CD4-positive, CD25-positive, alpha-beta regulatory T cell (primary cell): ENCODE results near the gene NOL11. TPM values are rescaled to one million over a fixed set of nuclear protein-coding genes. Genes with fewer than 3 reads are reported as not detected.
"Not testable (repeated sequence)": the region's sequence is repeated elsewhere in the genome, so short reads cannot be mapped to it uniquely, and the experiment has no call there.

Experiments
- ATAC-seq, 2 donors: fragments of 150-1000 bp; cut with Tn5 transposase; one replicate each; pipeline ENCODE4 v1.10.0; 2021; ENCODE audit warnings: low read depth in 2 of 2, moderate number of reproducible peaks in 2 of 2, moderate library complexity in 1 of 2
- DNase-seq, 3 donors: peaks; one replicate each; pipeline versions ENCODE4 v3.0.0 to v3.0.0-alpha.2; 2012 to 2022; ENCODE audit warnings: mixed read lengths in 1 of 3
- H3K27ac ChIP-seq: one replicate; pipeline ENCODE4 v1.7.0; 2013; ENCODE audit warnings: mild to moderate bottlenecking, low read length; ENCODE audit not compliant: insufficient read depth, poor library complexity, severe bottlenecking
- H3K27me3 ChIP-seq: one replicate; pipeline ENCODE4 v1.7.0; 2013; ENCODE audit warnings: low read length; ENCODE audit not compliant: control insufficient read depth, insufficient read depth
- H3K36me3 ChIP-seq: one replicate; pipeline ENCODE4 v1.7.0; 2013; ENCODE audit warnings: mild to moderate bottlenecking, low read length, moderate library complexity; ENCODE audit not compliant: control insufficient read depth, insufficient read depth
- H3K4me1 ChIP-seq: 2 replicates; pipeline ENCODE4 v1.7.0; 2013; ENCODE audit warnings: mild to moderate bottlenecking, low read length; ENCODE audit not compliant: insufficient read depth, control insufficient read depth, poor library complexity, severe bottlenecking
- H3K4me3 ChIP-seq: one replicate; pipeline ENCODE4 v1.7.0; 2013; ENCODE audit warnings: low read depth, mild to moderate bottlenecking, low read length, moderate library complexity
- H3K9me3 ChIP-seq, 2 experiments: 1 replicate in 1 of 2; 2 replicates in 1 of 2; pipeline ENCODE4 v1.7.0; 2013; ENCODE audit warnings: low read length in 2 of 2, mild to moderate bottlenecking in 1 of 2, moderate library complexity in 1 of 2; ENCODE audit not compliant: control insufficient read depth in 2 of 2
- H3K27ac Mint-ChIP-seq, 3 donors: one replicate each; pipeline ENCODE4 v1.8.0; 2020 to 2022; ENCODE audit warnings: mild to moderate bottlenecking in 3 of 3, mixed read lengths in 3 of 3, moderate library complexity in 2 of 3
- H3K27me3 Mint-ChIP-seq: one replicate; pipeline ENCODE4 v1.8.0; 2022; ENCODE audit warnings: mild to moderate bottlenecking, mixed read lengths
- H3K36me3 Mint-ChIP-seq: one replicate; pipeline ENCODE4 v1.8.0; 2020; ENCODE audit warnings: mixed read lengths
- H3K4me1 Mint-ChIP-seq, 4 donors: one replicate each; pipeline ENCODE4 v1.8.0; 2020 to 2022; ENCODE audit warnings: mixed read lengths in 4 of 4, mild to moderate bottlenecking in 1 of 4
- H3K4me3 Mint-ChIP-seq, 4 donors: one replicate each; pipeline ENCODE4 v1.8.0; 2020 to 2022; ENCODE audit warnings: mild to moderate bottlenecking in 4 of 4, mixed read lengths in 4 of 4, moderate library complexity in 3 of 4
- H3K9me3 Mint-ChIP-seq, 7 donors: one replicate each; pipeline ENCODE4 v1.8.0; 2020 to 2022; ENCODE audit warnings: mixed read lengths in 7 of 7, mild to moderate bottlenecking in 3 of 7, moderate library complexity in 2 of 7
- polyA plus RNA-seq, 4 donors: library from polyadenylated mRNA; unstranded; fragments of 300-500 nt; fragmentation: Illumina TruSeq; gene quantifications; one replicate each; pipeline ENCODE4 v1.2.3, GENCODE V29; 2021
- total RNA-seq: library from RNA; stranded (reverse); gene quantifications from one replicate; pipeline ENCODE4 v1.2.3, GENCODE V29; 2022

Gene NOL11
- total and polyA plus RNA-seq, 5 donors from 2014 or later, result 18.6 to 62.0 (median 24.5) TPM

DNA sequence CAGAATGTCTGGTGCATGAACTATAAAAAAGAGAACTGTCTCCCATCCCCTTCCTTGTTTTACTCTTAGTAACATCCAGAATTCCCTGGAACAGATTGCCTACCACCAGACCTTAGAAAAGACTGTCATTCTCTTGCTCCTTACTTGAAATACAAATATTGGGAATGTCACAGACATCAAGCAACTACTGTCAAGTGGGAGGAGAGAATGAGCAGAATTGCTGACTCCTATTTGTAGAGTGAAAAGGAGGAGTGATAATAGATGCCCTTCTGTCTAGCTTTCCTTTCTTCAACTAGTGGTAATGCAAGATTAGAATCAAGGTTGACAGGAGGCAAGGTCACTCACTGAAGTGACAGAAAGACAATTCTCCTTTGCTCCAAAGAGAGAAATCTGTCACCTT lies 23.9 kb upstream of the NOL11 start:
- peaks cover 0 to 4% (median under 1%) of the 10 kb centered on the region in 4 donors for H3K4me1 Mint-ChIP-seq
- H3K36me3 ChIP-seq, result peaks cover 10% of the 10 kb centered on the region
- peaks cover 25% of the 10 kb centered on the region for H3K36me3 Mint-ChIP-seq
- H3K27me3 Mint-ChIP-seq, result no peaks in the 10 kb centered on the region
- H3K4me1 ChIP-seq, result no peaks in the 10 kb centered on the region
- ATAC-seq, result no peak
- no peaks in the 10 kb centered on the region for H3K9me3 ChIP-seq
- DNase-seq, result no peak
- no peak overlapping the region for H3K4me3 ChIP-seq
- H3K27me3 ChIP-seq, result no peaks in the 10 kb centered on the region
- H3K4me3 Mint-ChIP-seq, result no peak overlapping the region
- H3K27ac ChIP-seq, result no peak overlapping the region
- no peaks in the 10 kb centered on the region for H3K9me3 Mint-ChIP-seq
- H3K27ac Mint-ChIP-seq, result no peak overlapping the region

DNA sequence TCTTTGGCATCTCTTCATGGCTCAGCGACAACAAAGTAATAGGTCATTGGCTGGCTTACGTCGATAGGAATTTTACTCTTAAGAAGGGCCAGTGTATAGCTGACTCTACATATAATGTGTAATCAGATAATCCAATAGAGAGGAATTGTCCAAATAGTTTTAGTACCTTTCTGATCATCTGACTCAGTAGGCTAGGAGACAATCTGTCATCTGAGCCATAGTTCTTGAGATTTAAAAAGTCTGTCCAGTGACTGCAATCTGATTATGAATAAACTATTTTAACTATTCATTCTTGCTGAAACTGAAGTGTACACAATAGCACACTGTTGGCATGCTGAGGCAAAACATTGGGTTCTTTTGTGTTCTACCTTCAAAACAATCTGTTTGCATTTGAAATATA lies 21.4 kb upstream of the NOL11 start:
- H3K9me3 ChIP-seq, result no peaks in the 10 kb centered on the region
- H3K4me3 ChIP-seq, result no peak overlapping the region
- no peaks in the 10 kb centered on the region for H3K4me1 ChIP-seq
- peaks cover 26% of the 10 kb centered on the region for H3K36me3 Mint-ChIP-seq
- no peak overlapping the region for H3K27ac ChIP-seq
- peaks cover 0 to 4% (median 0%) of the 10 kb centered on the region in 4 donors for H3K4me1 Mint-ChIP-seq
- no peak for DNase-seq
- H3K4me3 Mint-ChIP-seq, result no peak overlapping the region
- no peaks in the 10 kb centered on the region for H3K27me3 ChIP-seq
- no peak for ATAC-seq
- H3K27me3 Mint-ChIP-seq, result no peaks in the 10 kb centered on the region
- H3K9me3 Mint-ChIP-seq, result no peaks in the 10 kb centered on the region
- H3K27ac Mint-ChIP-seq, result no peak overlapping the region
- peaks cover 10% of the 10 kb centered on the region for H3K36me3 ChIP-seq

DNA sequence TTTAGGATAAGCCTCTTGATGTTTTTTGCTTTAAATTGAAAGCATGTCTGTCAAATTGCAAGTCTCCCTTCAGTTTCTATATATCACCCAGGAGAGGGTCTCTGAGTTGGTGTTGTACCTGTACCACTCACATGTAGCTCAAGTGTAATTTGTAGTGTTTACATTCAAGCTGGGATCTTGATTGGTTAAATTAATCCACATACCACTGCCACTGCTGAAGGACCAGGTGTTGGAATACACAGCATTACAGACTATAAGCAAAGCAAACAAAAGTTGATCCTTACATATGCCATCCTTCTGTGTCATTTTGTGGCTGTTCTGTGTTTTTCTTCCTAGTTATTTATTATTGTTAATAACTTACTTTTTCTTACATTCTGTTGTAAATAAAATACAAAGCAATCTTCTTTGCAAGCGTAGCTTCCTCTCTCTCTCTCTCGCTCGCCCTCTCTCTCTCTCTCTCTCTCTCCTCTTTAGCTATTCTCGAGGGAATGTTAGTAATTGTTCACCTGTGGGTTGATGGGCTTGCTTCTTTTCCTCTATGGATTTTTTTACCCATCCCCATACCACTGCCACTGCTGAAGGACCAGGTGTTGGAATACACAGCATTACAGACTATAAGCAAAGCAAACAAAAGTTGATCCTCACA lies 20.8 kb upstream of the NOL11 start:
- DNase-seq, result no peak
- H3K4me1 Mint-ChIP-seq, result peaks cover 0 to 4% (median 0%) of the 10 kb centered on the region in 4 donors
- no peak for ATAC-seq
- H3K27me3 ChIP-seq, result no peaks in the 10 kb centered on the region
- no peak overlapping the region for H3K27ac ChIP-seq
- no peaks in the 10 kb centered on the region for H3K9me3 Mint-ChIP-seq
- H3K9me3 ChIP-seq, result no peaks in the 10 kb centered on the region
- H3K36me3 ChIP-seq, result peaks cover 10% of the 10 kb centered on the region
- H3K4me1 ChIP-seq, result no peaks in the 10 kb centered on the region
- no peaks in the 10 kb centered on the region for H3K27me3 Mint-ChIP-seq
- no peak overlapping the region for H3K27ac Mint-ChIP-seq
- H3K4me3 ChIP-seq, result no peak overlapping the region
- H3K4me3 Mint-ChIP-seq, result no peak overlapping the region
- H3K36me3 Mint-ChIP-seq, result peaks cover 24% of the 10 kb centered on the region

DNA sequence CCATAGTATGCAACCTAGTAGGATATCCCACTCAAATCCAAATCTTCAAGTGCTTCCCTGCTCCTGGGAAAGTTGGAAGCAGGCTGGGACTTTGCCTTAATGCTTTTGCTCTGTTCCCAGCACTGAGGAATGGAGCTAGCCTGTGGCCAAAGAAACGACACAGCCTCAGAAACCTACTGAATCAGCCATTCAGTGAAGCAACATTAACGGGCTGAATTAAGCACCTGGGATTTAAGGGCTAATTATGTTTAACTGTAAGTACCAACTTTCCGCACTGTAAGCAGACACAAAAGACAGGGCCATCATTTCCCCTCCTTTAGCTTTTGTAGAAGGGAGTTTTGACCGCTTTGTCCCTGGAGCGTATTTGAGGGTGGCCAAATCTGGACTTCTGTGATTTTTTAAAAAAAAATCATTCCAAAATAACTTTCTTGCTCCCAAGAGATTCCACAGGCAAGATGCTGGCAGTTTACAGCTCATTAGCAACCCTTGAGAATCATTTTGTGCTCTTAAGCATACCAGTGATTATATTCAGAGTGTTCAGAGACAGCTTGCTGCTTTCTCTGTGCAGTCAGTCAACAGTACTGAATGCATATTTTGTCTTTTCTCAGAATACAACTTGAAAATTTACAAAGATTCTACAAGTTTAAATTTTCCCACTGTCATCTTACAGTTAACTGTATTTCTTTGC lies 17.6 kb upstream of the NOL11 start:
- DNase-seq (no peak), ATAC-seq (no peak)
- Mint-ChIP-seq H3K27ac (no peak overlapping the region), H3K9me3 (no peaks in the 10 kb centered on the region), H3K4me3 (no peak overlapping the region), H3K27me3 (peaks cover 9% of the 10 kb centered on the region), H3K4me1 (peaks cover 0 to 2% (median 0%) of the 10 kb centered on the region in 4 donors), H3K36me3 (peaks cover 5% of the 10 kb centered on the region)
- Histone ChIP-seq H3K9me3 (no peaks in the 10 kb centered on the region), H3K27me3 (no peaks in the 10 kb centered on the region), H3K4me3 (no peak overlapping the region), H3K27ac (no peak overlapping the region), H3K4me1 (no peaks in the 10 kb centered on the region), H3K36me3 (no peaks in the 10 kb centered on the region)

DNA sequence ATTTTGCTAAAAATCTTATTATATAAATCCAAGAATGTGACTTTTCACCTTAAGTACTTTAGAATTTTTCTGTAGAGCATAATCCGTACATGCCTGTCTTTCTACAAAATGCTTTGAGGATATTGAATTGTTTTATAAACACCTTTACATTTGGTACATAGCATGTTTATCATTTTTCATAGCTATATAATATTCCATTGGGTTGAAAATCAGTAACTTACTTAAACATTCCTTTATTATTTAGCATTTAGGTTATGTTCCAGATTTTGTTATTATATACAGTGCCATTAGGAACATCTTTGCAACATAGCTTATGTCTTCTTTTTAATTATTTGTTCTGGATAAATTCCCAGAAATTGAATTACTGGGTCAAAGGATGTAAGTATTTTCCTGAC lies 17.0 kb upstream of the NOL11 start:
- Mint-ChIP-seq H3K4me1 (peaks cover 0 to 2% (median 0%) of the 10 kb centered on the region in 4 donors), H3K27ac (no peak overlapping the region), H3K9me3 (no peaks in the 10 kb centered on the region), H3K36me3 (peaks cover 5% of the 10 kb centered on the region), H3K27me3 (peaks cover 12% of the 10 kb centered on the region), H3K4me3 (no peak overlapping the region)
- Histone ChIP-seq H3K4me1 (no peaks in the 10 kb centered on the region), H3K27me3 (no peaks in the 10 kb centered on the region), H3K27ac (no peak overlapping the region), H3K4me3 (no peak overlapping the region), H3K36me3 (no peaks in the 10 kb centered on the region), H3K9me3 (no peaks in the 10 kb centered on the region)
- ATAC-seq (no peak), DNase-seq (no peak)

DNA sequence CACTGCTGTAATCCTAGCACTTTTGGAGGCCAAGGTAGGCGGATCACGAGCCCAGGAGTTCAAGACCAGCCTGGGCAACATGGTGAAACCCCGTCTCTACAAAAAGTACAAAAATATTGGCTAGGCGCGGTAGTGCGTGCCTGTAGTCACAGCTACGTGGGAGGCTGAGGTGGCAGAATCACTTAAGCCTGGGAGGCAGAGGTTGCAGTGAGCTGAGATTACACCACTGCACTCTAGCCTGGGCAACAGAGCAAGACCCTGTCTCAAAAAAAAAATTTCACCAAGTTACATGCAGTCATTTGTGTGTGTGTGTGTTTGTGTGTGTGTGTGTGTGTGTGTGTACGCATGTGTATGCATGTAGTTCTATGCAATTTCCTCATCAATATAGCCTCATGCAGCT lies 14.9 kb upstream of the NOL11 start:
- H3K36me3 Mint-ChIP-seq, H3K36me3 ChIP-seq, H3K27me3 ChIP-seq, H3K4me3 Mint-ChIP-seq, DNase-seq, H3K4me1 Mint-ChIP-seq, H3K4me1 ChIP-seq, H3K27ac Mint-ChIP-seq, H3K9me3 ChIP-seq, H3K4me3 ChIP-seq, H3K9me3 Mint-ChIP-seq, H3K27ac ChIP-seq, ATAC-seq: not testable (repeated sequence)
- H3K27me3 Mint-ChIP-seq, result peaks cover 20% of the 10 kb centered on the region

DNA sequence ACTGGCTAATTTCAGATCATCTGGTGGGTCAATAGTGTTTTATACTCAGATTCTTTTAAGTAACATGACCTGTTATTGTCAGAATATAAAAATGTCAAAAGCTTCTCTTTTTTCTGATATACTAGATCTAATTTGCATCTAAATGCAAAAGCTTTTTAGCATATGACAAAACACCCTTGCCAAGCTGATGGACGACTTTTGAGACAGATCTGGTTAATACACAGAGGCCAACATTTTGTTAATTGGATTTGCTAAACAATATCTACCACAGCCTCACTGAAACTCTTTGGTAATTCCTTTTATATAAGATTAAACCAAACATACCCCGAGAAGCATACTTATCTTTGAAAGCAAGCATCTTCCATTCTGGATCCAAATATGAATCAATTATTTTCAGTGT lies 10.3 kb upstream of the NOL11 start:
- no peak overlapping the region for H3K27ac ChIP-seq
- DNase-seq, result no peak
- H3K4me1 Mint-ChIP-seq, result no peaks in the 10 kb centered on the region
- no peak overlapping the region for H3K4me3 ChIP-seq
- peaks cover 0 to 2% (median 0%) of the 10 kb centered on the region in 7 donors for H3K9me3 Mint-ChIP-seq
- no peak overlapping the region for H3K4me3 Mint-ChIP-seq
- no peaks in the 10 kb centered on the region for H3K36me3 ChIP-seq
- H3K27me3 Mint-ChIP-seq, result peaks cover 32% of the 10 kb centered on the region
- no peak for ATAC-seq
- H3K27ac Mint-ChIP-seq, result no peak overlapping the region
- H3K27me3 ChIP-seq, result no peaks in the 10 kb centered on the region
- H3K4me1 ChIP-seq, result no peaks in the 10 kb centered on the region
- no peaks in the 10 kb centered on the region for H3K9me3 ChIP-seq
- H3K36me3 Mint-ChIP-seq, result no peaks in the 10 kb centered on the region

DNA sequence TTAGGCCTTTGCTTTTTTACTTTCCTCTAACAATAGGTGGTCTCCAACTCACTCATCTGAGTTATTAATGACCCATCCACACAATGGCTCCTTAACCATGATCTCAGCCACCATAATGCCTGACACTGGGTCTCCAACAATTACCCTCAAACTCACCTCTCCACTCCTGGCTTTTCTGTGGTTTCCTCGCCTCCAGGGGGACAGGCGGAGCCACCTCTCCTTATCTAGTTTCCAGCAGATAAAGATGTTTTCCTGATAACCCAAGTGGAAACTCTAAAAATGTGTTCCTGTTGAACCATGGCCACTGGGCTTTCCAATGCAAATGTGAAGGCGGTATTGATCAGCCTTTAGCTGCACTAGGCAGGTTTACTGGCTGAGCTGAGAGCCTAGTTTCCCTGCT lies 9.4 kb upstream of the NOL11 start:
- Mint-ChIP-seq H3K9me3 (peaks cover 0 to 2% (median 0%) of the 10 kb centered on the region in 7 donors), H3K36me3 (peaks cover 3% of the 10 kb centered on the region), H3K4me1 (no peaks in the 10 kb centered on the region), H3K27ac (no peak overlapping the region), H3K27me3 (peaks cover 32% of the 10 kb centered on the region), H3K4me3 (no peak overlapping the region)
- Histone ChIP-seq H3K36me3 (no peaks in the 10 kb centered on the region), H3K27me3 (no peaks in the 10 kb centered on the region), H3K9me3 (no peaks in the 10 kb centered on the region), H3K4me3 (no peak overlapping the region), H3K27ac (no peak overlapping the region), H3K4me1 (no peaks in the 10 kb centered on the region)
- ATAC-seq, result no peak
- no peak for DNase-seq
